ENCODE measurements around the gene ST8SIA2.

The ST8SIA2 gene

GRCh38 chr15:92435145-92435544 is 41.5 kb downstream of the ST8SIA2 start:
- no peak for ATAC-seq (replicated peaks)
- Mint-ChIP-seq H3K27me3 (peaks cover 0 to 4% of the 10 kb centered on the region in 2 donors), H3K9me3 (no peaks in the 10 kb centered on the region), H3K4me3 (no peak overlapping the region), H3K4me1 (no peaks in the 10 kb centered on the region), H3K27ac (no peak overlapping the region), H3K36me3 (no peaks in the 10 kb centered on the region)
- no peak for DNase-seq

- DNase-seq (no peak), ATAC-seq (replicated peaks) (no peak)
- Mint-ChIP-seq H3K27ac (no peak overlapping the region), H3K9me3 (no peaks in the 10 kb centered on the region), H3K4me1 (no peaks in the 10 kb centered on the region), H3K27me3 (peaks cover 0 to 4% of the 10 kb centered on the region in 2 donors), H3K36me3 (no peaks in the 10 kb centered on the region), H3K4me3 (no peak overlapping the region)
Measured at GRCh38 chr15:92438471-92438870, 44.8 kb downstream of the ST8SIA2 start.

- ATAC-seq (replicated peaks) = no peak
- Mint-ChIP-seq H3K27ac (no peak overlapping the region), H3K4me3 (no peak overlapping the region), H3K9me3 (no peaks in the 10 kb centered on the region), H3K27me3 (no peaks in the 10 kb centered on the region), H3K36me3 (no peaks in the 10 kb centered on the region), H3K4me1 (no peaks in the 10 kb centered on the region)
- DNase-seq = no peak
Measured at GRCh38 chr15:92443381-92443780, 49.7 kb downstream of the ST8SIA2 start.

GRCh38 chr15:92444631-92445030 is 51.0 kb downstream of the ST8SIA2 start:
- H3K9me3 Mint-ChIP-seq = no peaks in the 10 kb centered on the region
- ATAC-seq (replicated peaks) = no peak
- no peaks in the 10 kb centered on the region for H3K27me3 Mint-ChIP-seq
- no peak for DNase-seq
- no peaks in the 10 kb centered on the region for H3K4me1 Mint-ChIP-seq
- no peak overlapping the region for H3K27ac Mint-ChIP-seq
- H3K36me3 Mint-ChIP-seq = no peaks in the 10 kb centered on the region
- no peak overlapping the region for H3K4me3 Mint-ChIP-seq

- Mint-ChIP-seq H3K4me1 (no peaks in the 10 kb centered on the region), H3K27me3 (no peaks in the 10 kb centered on the region), H3K27ac (no peak overlapping the region), H3K36me3 (no peaks in the 10 kb centered on the region), H3K4me3 (no peak overlapping the region), H3K9me3 (no peaks in the 10 kb centered on the region)
- no peak for DNase-seq
- ATAC-seq (replicated peaks) = no peak
Measured at GRCh38 chr15:92448370-92448769, 54.7 kb downstream of the ST8SIA2 start.

- ATAC-seq (replicated peaks) = no peak
- Mint-ChIP-seq H3K27ac (no peak overlapping the region), H3K27me3 (no peaks in the 10 kb centered on the region), H3K36me3 (no peaks in the 10 kb centered on the region), H3K4me1 (no peaks in the 10 kb centered on the region), H3K4me3 (no peak overlapping the region), H3K9me3 (no peaks in the 10 kb centered on the region)
- no peak for DNase-seq
Measured at GRCh38 chr15:92449476-92449875, 55.8 kb downstream of the ST8SIA2 start.

GRCh38 chr15:92451225-92451825 is 57.6 kb downstream of the ST8SIA2 start:
- H3K27ac Mint-ChIP-seq = no peak overlapping the region
- no peaks in the 10 kb centered on the region for H3K4me1 Mint-ChIP-seq
- H3K4me3 Mint-ChIP-seq = no peak overlapping the region
- DNase-seq (no peak), ATAC-seq (replicated peaks) (no peak)
- peaks cover 0 to 4% of the 10 kb centered on the region in 2 donors for H3K27me3 Mint-ChIP-seq
- H3K36me3 Mint-ChIP-seq = no peaks in the 10 kb centered on the region
- H3K9me3 Mint-ChIP-seq = no peaks in the 10 kb centered on the region

- Mint-ChIP-seq H3K27ac (no peak overlapping the region), H3K36me3 (no peaks in the 10 kb centered on the region), H3K4me1 (no peaks in the 10 kb centered on the region), H3K4me3 (no peak overlapping the region), H3K9me3 (no peaks in the 10 kb centered on the region), H3K27me3 (peaks cover 0 to 4% of the 10 kb centered on the region in 2 donors)
- ATAC-seq (replicated peaks) (no peak), DNase-seq (no peak)
Measured at GRCh38 chr15:92452143-92452542, 58.5 kb downstream of the ST8SIA2 start.

GRCh38 chr15:92453607-92454006 is 59.9 kb downstream of the ST8SIA2 start:
- Mint-ChIP-seq H3K27me3 (peaks cover 0 to 4% of the 10 kb centered on the region in 2 donors), H3K4me3 (no peak overlapping the region), H3K27ac (no peak overlapping the region), H3K36me3 (no peaks in the 10 kb centered on the region), H3K9me3 (no peaks in the 10 kb centered on the region), H3K4me1 (no peaks in the 10 kb centered on the region)
- no peak for DNase-seq
- ATAC-seq (replicated peaks) = no peak

- no peaks in the 10 kb centered on the region for H3K4me1 Mint-ChIP-seq
- H3K27me3 Mint-ChIP-seq = peaks cover 0 to 4% of the 10 kb centered on the region in 2 donors
- H3K36me3 Mint-ChIP-seq = no peaks in the 10 kb centered on the region
- H3K27ac Mint-ChIP-seq = no peak overlapping the region
- ATAC-seq (replicated peaks) (no peak), DNase-seq (no peak)
- no peak overlapping the region for H3K4me3 Mint-ChIP-seq
- no peaks in the 10 kb centered on the region for H3K9me3 Mint-ChIP-seq
Measured at GRCh38 chr15:92454555-92455105, 60.9 kb downstream of the ST8SIA2 start.

- Mint-ChIP-seq H3K36me3 (no peaks in the 10 kb centered on the region), H3K27me3 (peaks cover 0 to 4% of the 10 kb centered on the region in 2 donors), H3K9me3 (no peaks in the 10 kb centered on the region), H3K4me1 (no peaks in the 10 kb centered on the region), H3K4me3 (no peak overlapping the region), H3K27ac (no peak overlapping the region)
- DNase-seq = no peak
- no peak for ATAC-seq (replicated peaks)
Measured at GRCh38 chr15:92455271-92455670, 61.6 kb downstream of the ST8SIA2 start.

- DNase-seq (no peak), ATAC-seq (replicated peaks) (no peak)
- Mint-ChIP-seq H3K27me3 (peaks cover 0 to 4% of the 10 kb centered on the region in 2 donors), H3K4me1 (no peaks in the 10 kb centered on the region), H3K27ac (no peak overlapping the region), H3K36me3 (no peaks in the 10 kb centered on the region), H3K4me3 (no peak overlapping the region), H3K9me3 (no peaks in the 10 kb centered on the region)
Measured at GRCh38 chr15:92457471-92458041, 63.9 kb downstream of the ST8SIA2 start.

GRCh38 chr15:92460023-92460422 is 66.3 kb downstream of the ST8SIA2 start:
- Mint-ChIP-seq H3K27ac (no peak overlapping the region), H3K4me1 (no peaks in the 10 kb centered on the region), H3K36me3 (no peaks in the 10 kb centered on the region), H3K27me3 (peaks cover 0 to 4% of the 10 kb centered on the region in 2 donors), H3K4me3 (no peak overlapping the region), H3K9me3 (no peaks in the 10 kb centered on the region)
- DNase-seq (no peak), ATAC-seq (replicated peaks) (no peak)

- Mint-ChIP-seq H3K27ac (no peak overlapping the region), H3K36me3 (no peaks in the 10 kb centered on the region), H3K27me3 (no peaks in the 10 kb centered on the region), H3K4me3 (no peak overlapping the region), H3K4me1 (no peaks in the 10 kb centered on the region), H3K9me3 (no peaks in the 10 kb centered on the region)
- DNase-seq (no peak), ATAC-seq (replicated peaks) (no peak)
Measured at GRCh38 chr15:92462424-92463125, 68.9 kb downstream of the ST8SIA2 start.

- no peaks in the 10 kb centered on the region for H3K36me3 Mint-ChIP-seq
- no peaks in the 10 kb centered on the region for H3K27me3 Mint-ChIP-seq
- no peak overlapping the region for H3K27ac Mint-ChIP-seq
- no peak overlapping the region for H3K4me3 Mint-ChIP-seq
- no peak for ATAC-seq (replicated peaks)
- H3K9me3 Mint-ChIP-seq = no peaks in the 10 kb centered on the region
- DNase-seq = no peak
- H3K4me1 Mint-ChIP-seq = no peaks in the 10 kb centered on the region
Measured at GRCh38 chr15:92463352-92463751, 69.7 kb downstream of the ST8SIA2 start.
